Vagina (tissue), 2 donors: ENCODE results near the gene UCN2.

Experiments used
- CTCF ChIP-seq, 3 experiments: fragments of 450-650 bp in 2 of 3; fragments of 200-600 bp in 1 of 3; sonication (generic) in 1 of 3; IDR thresholded peaks; one replicate each; pipeline ENCODE4 v1.5.1; 2017 to 2019; ENCODE audit warnings: antibody characterized with exemption in 3 of 3, mild to moderate bottlenecking in 2 of 3, moderate library complexity in 2 of 3
- POLR2AphosphoS5 ChIP-seq, 2 donors: sonication (generic); formaldehyde crosslinking; IDR thresholded peaks; one replicate each; pipeline ENCODE4 v1.9.0; 2017; ENCODE audit warnings: antibody characterized with exemption in 2 of 2, mild to moderate bottlenecking in 2 of 2, low read depth in 1 of 2; ENCODE audit not compliant: insufficient read depth in 1 of 2

GRCh38 chr3:48599509-48600285 is 36.1 kb upstream of the UCN2 start:
- TF ChIP-seq CTCF (IDR thresholded peaks at IDR 0.05) (no peak), POLR2AphosphoS5 (IDR thresholded peaks at IDR 0.05; ENCODE audit: insufficient read depth in 1 of 2, low read depth in 1 of 2) (no peak)
